Suprapubic skin (tissue), 3 donors: Measurements from ENCODE around the gene GRM7.

Experiments used
- CTCF ChIP-seq, 2 donors: fragments of 200-600 bp in 1 of 2; fragments of 450-650 bp in 1 of 2; sonication (generic) in 1 of 2; IDR thresholded peaks; one replicate each; pipeline ENCODE4 v1.5.1; 2016 to 2019; ENCODE audit warnings: antibody characterized with exemption in 2 of 2, mild to moderate bottlenecking in 1 of 2, moderate library complexity in 1 of 2
- POLR2A ChIP-seq, 2 donors: fragments of 450-650 bp; IDR thresholded peaks; one replicate each; pipeline ENCODE4 v1.6.1; 2017; ENCODE audit warnings: antibody characterized with exemption in 2 of 2, mild to moderate bottlenecking in 2 of 2, moderate library complexity in 2 of 2

- TF ChIP-seq CTCF (IDR thresholded peaks at IDR 0.05) (no peak), POLR2A (IDR thresholded peaks at IDR 0.05) (no peak)
Measured at GRCh38 chr3:6915898-6916297, 55.0 kb downstream of the GRM7 start.
